Measurements from ENCODE around the gene GLIS2.

GRCh38 chr16:4318967-4319366, 3.1 kb downstream of the GLIS2 start:
- TF ChIP-seq CTCF (conservative IDR thresholded peaks at IDR 0.05 in 1 of 2, IDR thresholded peaks at IDR 0.05 in 1 of 2; ENCODE audit: extremely low read depth in 1 of 2, insufficient read depth in 1 of 2, low read depth in 1 of 2, low read length in 2 of 2) (no peak), EZH2 (IDR thresholded peaks at IDR 0.05; ENCODE audit: borderline replicate concordance, low read length) (no peak)

Data from mammary epithelial cell (primary cell).